Astrocyte of the spinal cord (primary cell): ENCODE data around the gene INPP4B.

Experiments used
- DNase-seq: peaks from one replicate; pipeline ENCODE4 v3.0.0; 2011; ENCODE audit warnings: low read depth, low spot score
- H3K4me3 ChIP-seq: 2 replicates; pipeline ENCODE4 v1.5.1; 2011; ENCODE audit warnings: low read depth, mild to moderate bottlenecking, low read length, moderate library complexity
- in situ Hi-C: cut with HindIII; loops from 2 replicates; pipeline ENCODE4 v1.10.0; 2017; ENCODE audit warnings: low sequenced_read_pairs
- TF ChIP-seq, protein P1 (sequence below): IDR thresholded peaks from 2 replicates; pipeline ENCODE4 v1.5.1; 2012; ENCODE audit warnings: low read depth, mild to moderate bottlenecking, low read length, inconsistent platforms

INPP4B gene

DNA sequence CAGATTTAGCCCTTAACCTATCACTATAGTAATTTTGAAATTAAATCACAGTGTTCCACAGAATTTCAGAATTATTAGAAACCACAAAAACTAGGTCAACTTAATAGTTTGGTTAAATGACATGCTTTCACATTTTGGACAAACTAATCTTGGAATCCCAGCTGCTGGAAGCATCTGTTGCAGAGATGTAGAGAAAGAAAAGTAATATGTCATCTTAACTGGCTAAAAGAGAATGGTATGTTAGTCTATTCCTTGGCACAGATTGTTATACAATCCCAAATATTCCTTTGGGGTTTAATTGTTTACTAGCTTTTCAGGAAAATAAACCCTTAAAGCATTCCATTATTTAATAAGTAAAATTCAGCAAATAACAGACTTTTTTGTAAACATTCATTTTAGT lies 689.8 kb downstream of the INPP4B start:
- no peak for DNase-seq
- in situ Hi-C loops = no loop called here

DNA sequence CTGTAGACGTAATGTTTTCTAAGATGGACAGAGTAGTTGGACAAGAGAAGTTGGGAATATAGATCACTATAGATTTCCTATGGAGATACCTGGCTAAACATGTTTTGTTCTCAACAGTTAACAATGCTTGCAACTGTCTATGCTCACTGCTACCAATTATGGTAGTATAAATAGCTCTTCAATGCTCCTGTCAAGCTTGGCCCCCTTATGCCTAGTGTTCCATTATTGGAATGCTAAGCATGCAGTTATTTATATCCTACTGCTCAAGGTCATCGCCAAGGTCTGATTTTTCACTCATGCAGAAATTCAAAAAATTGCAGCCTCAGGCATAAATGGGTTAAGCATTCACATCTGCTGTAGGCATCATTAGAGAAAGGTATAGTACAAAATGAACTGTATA lies 690.8 kb downstream of the INPP4B start:
- no peak for DNase-seq
- in situ Hi-C loops = no loop called here
- TF ChIP-seq, protein P1, sequence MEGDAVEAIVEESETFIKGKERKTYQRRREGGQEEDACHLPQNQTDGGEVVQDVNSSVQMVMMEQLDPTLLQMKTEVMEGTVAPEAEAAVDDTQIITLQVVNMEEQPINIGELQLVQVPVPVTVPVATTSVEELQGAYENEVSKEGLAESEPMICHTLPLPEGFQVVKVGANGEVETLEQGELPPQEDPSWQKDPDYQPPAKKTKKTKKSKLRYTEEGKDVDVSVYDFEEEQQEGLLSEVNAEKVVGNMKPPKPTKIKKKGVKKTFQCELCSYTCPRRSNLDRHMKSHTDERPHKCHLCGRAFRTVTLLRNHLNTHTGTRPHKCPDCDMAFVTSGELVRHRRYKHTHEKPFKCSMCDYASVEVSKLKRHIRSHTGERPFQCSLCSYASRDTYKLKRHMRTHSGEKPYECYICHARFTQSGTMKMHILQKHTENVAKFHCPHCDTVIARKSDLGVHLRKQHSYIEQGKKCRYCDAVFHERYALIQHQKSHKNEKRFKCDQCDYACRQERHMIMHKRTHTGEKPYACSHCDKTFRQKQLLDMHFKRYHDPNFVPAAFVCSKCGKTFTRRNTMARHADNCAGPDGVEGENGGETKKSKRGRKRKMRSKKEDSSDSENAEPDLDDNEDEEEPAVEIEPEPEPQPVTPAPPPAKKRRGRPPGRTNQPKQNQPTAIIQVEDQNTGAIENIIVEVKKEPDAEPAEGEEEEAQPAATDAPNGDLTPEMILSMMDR = no peak
- no peak overlapping the region for H3K4me3 ChIP-seq

More for the DNA sequence above, 689.8 kb downstream of the INPP4B start:
- TF ChIP-seq, protein P1 = no peak
- H3K4me3 ChIP-seq = no peak overlapping the region

DNA sequence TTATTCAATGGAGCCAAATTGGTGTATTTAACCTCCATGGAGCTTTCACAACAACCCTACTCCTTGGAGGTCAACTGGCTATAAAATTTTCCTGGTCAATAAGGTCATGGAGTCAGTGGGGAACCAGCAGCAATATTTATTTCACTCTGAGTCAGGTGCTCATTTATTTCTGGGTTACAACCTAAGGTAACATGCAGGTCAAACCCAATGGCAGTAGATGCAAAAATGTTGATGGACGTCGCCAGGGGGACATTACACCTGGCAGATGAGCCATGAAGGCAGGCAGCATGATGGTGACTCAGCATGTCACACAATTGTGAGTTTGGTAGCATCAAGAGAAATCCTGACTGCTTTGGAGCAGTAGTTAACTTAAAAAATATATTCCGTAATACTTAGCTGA lies 695.6 kb downstream of the INPP4B start:
- no peak overlapping the region for H3K4me3 ChIP-seq
- TF ChIP-seq, protein P1 = no peak
- DNase-seq = no peak
- in situ Hi-C loops = no loop called here

DNA sequence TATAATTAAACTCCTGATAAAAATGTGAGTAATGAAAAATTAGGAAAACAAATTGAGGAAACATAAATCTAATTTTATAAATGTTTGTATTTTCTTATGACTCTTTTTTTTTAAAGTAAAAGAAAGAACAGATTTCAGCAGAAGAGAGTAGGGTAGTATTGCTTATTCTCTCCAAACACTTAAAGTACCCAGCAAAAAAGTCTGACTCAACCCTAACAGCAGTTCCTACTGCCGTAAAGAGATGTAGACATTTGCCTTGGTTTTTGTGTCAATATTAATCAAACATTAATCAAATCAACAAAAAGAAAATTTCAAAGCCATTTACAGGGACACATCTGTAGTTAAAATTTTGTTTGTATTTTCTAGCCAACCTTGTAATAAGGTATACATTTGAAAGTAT lies 701.3 kb downstream of the INPP4B start:
- no peak overlapping the region for H3K4me3 ChIP-seq
- no peak for DNase-seq
- in situ Hi-C loops = no loop called here
- TF ChIP-seq, protein P1 = no peak

DNA sequence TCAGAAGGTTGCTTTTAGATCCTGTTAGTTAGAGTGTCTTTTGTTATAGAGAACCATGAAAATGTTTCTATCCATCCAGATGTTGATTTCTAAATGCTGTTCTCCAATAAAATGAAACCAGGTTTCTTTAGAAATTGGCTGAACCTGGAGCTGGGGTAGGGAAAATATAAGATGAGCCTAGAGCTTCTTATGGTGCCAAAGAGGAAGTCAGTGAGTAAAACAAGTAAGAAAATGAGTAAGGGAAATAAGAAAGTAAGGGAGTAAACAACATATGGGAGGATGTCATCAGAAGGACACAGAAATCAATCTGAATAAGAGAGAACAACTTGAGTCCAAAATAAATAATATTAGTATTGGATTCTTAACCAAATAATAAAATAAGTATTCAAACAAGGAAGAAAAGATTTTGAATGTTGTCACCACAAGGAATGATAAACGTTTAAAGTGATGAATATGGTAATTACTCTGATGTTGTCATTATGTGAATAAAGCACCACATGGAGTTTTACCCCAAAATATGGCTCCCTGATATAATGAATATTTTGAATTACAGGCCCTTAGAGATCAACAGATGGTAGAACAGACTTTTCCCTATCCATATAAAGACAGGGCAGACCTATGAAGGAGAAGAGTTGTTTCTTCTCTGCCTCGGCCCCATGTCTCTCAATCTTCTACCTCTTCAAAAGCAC lies 703.6 kb downstream of the INPP4B start:
- no peak for DNase-seq
- in situ Hi-C loops = no loop called here
- H3K4me3 ChIP-seq = no peak overlapping the region
- TF ChIP-seq, protein P1 = no peak

DNA sequence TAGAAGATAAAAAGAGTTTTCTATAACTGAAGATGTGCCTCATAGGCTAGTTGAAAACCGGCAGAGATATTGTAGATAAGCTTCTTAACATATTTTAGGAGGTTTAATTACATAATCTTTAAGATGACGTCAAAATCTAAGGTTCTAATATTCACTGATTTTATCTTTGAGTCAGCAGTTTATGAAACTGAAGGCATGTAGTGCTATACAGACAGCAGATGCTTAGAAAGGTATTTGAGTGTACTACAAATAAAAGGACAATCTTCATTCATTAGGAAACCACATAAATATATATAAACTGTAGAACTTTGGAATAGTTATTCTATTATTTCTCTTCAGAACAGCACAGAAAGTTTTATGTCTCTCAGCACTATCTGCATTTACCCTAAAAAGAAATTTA lies 704.9 kb downstream of the INPP4B start:
- no peak for DNase-seq
- TF ChIP-seq, protein P1 = no peak
- no peak overlapping the region for H3K4me3 ChIP-seq
- in situ Hi-C loops = no loop called here

DNA sequence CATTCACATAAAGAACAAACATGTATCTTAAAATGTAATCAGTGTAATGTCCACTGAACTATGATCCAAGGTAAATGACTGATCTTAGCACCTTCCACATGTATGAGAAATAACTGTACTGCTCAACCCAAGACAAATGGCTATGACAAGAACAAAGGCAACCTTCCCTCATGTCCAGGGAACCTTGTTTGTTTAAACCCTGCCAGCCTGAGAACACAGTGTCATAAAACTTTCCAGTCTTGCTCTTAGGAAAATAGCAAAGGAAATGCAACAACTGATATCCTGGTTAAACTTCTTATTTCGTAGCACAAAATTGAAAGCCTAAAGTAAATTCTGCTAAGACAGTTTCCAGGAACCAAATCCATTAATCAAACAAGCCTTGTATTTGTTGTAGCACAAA lies 715.4 kb downstream of the INPP4B start:
- H3K4me3 ChIP-seq = no peak overlapping the region
- no peak for DNase-seq
- TF ChIP-seq, protein P1 = no peak
- in situ Hi-C loops = no loop called here
